HG03159 (cell line): Measurements from ENCODE around the gene MYO1D.
"Not testable (repeated sequence)": the region's sequence is repeated elsewhere in the genome, so short reads cannot be mapped to it uniquely, and the experiment has no call there.

Source experiments
- ATAC-seq: cut with Tn5 transposase; IDR thresholded peaks from one replicate; pipeline ENCODE4 v1.9.1; 2021; ENCODE audit warnings: mild to moderate bottlenecking, moderate library complexity; ENCODE audit not compliant: unreplicated experiment

MYO1D gene

DNA sequence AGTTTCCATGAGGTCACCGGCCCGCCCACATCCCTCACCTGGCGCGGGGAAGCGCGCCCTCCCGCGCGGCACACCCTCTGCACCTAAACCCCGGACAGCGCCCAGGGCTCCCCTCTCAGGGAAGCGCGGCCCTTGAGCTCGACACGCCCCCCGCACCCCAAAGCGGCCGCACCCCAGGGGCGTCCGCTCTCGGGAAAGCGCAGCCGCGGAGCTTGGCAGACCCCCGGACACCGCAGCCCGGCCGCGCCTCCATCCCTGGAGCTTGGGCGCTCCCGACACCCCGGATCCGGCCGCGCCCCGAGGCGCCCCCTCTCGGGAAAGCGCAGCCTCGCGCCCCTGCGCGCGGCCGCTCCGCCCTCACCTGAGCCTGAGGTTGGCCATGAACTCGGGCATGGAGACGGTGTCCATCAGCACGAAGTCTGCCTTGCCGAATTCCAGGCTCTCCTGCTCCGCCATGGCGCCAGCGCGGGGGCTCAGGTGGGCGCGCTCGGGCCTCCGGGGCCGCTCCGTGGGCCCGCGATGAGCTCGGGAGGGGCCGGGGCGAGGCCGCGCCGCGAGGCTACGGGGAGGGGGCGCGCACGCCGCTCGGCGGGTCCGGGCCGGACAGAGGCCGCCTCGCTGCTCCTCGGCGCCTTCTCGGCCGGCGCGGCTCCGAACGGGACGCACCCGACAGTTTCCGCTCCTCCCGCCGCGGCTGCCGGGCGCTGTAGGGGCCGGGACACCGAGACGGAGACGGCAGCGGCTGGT lies at the start of gene MYO1D:
Gene MYO1D (minus strand): TSS at position 708 of the 747 bp plus-strand sequence. CDS start 252 bp downstream, at position 456.
- ATAC-seq: peak; percentile 51

DNA sequence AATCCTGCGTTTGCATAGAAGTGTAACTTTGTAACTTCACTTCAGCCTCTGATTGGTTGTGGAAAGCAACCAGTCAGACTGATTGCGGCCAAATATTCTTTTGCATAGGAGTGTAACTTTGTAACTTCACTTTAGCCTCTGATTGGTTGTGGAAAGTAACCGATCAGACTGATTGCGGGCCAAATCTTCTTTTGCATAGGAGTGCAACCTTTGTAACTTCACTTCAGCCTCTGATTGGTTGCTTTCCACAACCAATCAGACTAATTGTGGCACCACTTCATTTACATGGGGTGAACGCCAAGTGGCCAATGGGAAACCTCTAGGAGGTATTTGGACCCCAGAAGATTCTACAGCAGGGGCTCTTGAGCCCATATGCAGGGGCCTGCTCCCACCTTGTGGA lies 49.3 kb upstream of the MYO1D start:
- ATAC-seq: no peak

DNA sequence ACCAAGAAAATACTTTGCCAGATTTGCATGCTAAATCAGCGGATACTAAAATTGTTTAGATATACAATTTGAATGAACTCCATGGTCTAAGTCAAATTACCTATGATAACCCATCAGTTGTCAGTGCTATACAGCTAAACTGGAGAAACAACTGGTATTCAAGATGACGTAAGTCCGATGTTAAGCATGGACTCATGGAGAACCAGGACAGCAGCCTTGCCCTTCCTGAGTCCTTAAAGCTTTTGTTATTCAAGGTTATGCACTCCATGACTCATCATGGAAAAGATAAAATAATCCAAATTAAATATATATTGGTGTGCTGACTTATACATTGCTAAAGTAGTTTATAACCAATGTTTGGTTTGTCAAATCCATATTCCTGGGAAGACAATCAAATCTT lies 47.0 kb upstream of the MYO1D start:
- not testable (repeated sequence) for ATAC-seq

GRCh38 chr17:32921017-32921416 lies 44.1 kb upstream of the MYO1D start:
- ATAC-seq: no peak

GRCh38 chr17:32920293-32920692 lies 43.4 kb upstream of the MYO1D start:
- ATAC-seq: no peak

DNA sequence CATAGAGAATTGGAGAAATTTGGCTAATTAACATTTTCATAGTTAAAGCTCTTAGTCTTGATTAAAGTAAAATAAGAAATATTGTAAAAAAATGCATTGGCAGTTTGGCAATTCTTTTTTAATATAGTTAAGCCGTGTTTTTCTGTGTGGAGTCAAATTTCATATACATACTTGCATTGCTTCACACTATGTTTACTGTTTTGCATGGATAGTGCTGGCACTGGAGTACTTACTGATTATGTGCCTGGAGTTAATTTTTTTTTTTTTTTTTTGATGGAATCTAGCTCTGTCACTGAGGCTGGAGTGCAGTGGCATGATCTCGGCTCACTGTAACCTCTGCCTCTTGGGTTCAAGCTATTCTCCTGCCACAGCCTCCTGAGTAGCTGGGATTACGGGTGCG lies 43.0 kb upstream of the MYO1D start:
- ATAC-seq: not testable (repeated sequence)

GRCh38 chr17:32917842-32918241 lies 40.9 kb upstream of the MYO1D start:
- ATAC-seq: no peak

DNA sequence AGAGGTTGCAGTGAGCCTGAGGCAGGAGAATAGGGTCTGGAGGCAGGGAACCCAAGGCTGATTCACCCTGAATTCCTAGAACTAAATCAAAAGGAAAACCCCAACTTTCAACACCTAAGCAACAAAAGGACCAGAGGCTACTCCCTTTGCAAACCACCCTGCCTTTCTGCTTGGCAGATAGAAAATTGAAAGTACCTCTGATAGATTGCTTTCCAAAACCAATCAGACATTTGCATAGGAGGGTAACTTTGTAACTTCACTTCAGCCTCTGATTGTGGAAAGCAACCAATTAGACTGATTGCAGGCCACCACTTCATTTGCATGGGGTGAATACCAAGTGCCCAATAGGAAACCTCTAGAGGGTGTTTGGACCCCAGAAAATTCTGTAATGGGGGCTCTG lies 40.2 kb upstream of the MYO1D start:
- ATAC-seq: no peak

DNA sequence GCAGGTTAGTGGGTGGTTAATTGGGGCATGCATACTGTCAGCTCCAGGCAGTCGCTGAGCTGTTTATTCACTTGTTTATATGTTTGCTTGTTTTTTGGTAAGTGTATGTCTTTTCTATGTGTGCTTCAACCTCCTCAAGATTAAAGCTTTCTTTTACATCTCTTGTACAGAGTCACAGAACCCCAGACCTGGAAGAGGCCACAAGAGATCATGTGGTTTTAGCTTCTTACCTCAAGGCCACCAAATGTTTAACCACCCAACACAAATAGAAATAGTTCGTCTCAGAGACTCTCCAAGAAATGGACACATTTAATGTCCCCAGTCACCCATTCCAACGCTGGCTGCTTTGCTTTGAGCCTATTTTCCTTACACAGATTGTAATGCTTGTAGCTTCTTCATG lies 39.2 kb upstream of the MYO1D start:
- ATAC-seq: no peak

DNA sequence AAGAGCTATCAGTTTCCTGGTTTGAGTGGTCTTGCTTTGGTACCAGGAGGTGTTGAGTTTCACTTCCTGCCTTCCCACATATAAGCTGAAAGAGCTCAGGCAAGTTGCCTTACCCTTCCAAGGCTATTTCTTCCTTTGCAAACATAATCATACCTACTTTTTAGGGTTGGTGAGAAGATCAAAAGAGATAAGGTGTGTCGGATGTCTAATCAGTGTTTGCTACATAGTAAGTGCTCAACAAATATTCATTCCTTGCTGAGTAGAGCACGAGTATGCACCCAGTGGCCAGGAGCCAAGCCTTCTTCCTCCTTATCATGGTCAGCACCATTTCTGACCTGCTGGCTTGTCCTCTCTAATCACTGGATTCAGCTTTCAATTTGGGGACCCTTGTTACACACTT lies 38.3 kb upstream of the MYO1D start:
- ATAC-seq: no peak

- ATAC-seq: no peak
Measured at GRCh38 chr17:32914181-32914580, 37.3 kb upstream of the MYO1D start.

DNA sequence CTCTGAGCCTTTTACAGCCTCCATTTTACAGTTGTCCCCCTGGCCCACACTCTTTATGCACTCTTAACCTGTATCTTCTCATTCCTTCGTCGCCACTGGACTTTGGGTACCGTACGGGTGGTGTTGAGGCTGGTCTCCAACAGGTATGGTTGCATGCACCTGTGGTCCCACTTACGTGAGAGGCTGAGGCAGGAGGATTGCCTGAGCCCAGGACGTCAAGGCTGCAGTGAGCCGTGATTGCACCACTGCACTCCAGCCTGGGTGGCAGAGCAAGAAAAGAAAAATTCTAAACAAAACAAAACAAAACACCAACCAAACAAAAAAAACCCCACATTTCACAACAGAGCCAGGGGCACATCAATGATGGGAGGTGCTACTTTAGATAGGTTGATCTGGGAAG lies 36.7 kb upstream of the MYO1D start:
- ATAC-seq: no peak

DNA sequence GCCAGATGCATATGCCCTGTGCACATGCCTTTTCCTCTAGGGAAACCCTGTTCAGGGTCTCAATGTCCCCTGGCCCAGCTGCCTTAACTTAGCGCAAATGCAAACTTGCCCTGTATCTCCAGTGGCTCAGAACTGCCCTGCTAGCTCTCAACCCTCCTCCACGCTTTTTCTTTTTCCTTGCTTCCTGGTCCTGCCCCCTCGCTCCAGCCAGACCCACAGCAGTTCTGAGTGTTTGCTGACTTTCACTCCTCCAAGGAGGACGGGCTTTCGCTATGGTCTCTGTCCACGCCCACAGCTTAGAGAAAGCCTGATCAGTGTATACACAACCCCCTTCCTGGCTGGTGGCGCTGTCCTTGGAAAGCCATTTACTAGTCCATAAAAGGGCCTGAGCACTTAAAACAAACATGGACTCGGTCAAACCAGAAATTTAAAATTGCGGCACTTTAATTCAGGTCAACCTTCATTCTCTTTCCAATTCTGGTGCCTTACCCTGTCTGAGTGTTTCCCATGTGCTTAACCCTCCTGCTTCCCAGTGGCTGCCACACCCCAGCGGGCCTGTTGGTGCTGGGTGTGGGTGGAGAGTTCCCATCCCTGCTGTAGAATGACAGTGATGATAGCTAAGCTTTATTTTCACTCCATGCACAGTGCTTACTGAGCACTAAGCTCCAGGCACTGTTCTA lies 35.4 kb upstream of the MYO1D start:
- ATAC-seq: no peak

GRCh38 chr17:32910769-32911168 lies 33.8 kb upstream of the MYO1D start:
- no peak for ATAC-seq

GRCh38 chr17:32909787-32910369 lies 33.0 kb upstream of the MYO1D start:
- ATAC-seq: peak; percentile 56

DNA sequence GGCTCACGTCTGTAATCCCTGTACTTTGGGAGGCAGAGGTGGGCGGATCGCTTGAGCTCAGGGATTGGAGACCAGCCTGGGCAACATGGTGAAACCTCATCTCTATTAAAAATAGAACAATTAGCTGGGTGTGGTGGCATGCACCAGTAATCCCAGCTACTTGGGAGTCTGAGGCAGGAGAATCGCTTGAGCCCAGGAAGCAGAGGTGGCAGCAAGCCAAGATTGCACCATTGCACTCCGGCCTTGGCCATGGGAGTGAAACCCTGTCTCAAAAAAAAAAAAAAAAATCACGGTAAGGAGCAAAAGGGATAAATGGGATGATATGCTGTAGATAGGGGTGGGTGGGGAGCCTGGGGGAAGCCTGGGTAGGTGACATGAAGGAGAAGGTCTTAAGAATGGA lies 30.7 kb upstream of the MYO1D start:
- no peak for ATAC-seq

DNA sequence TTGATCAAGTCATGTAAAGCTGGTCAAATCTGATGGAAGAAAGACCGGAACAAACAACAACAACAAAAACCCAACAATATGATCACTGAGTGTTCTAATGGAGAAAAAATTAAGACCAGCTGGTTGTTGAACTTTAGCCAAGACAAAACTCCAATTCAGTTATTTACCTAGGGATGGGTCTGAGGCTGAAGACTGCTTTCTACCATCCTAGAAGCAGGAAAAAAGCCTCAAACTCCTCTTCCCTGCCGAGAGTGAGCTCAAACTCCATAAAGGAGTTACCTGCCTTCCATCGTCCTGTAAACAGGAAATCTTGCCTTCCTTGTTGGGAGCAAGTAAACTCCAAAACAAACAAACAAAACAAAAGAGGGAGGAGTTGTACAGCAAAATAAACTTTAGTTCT lies 28.0 kb upstream of the MYO1D start:
- no peak for ATAC-seq

GRCh38 chr17:32903774-32904673 lies 27.1 kb upstream of the MYO1D start:
- no peak for ATAC-seq

GRCh38 chr17:32901743-32902142 lies 24.8 kb upstream of the MYO1D start:
- no peak for ATAC-seq

DNA sequence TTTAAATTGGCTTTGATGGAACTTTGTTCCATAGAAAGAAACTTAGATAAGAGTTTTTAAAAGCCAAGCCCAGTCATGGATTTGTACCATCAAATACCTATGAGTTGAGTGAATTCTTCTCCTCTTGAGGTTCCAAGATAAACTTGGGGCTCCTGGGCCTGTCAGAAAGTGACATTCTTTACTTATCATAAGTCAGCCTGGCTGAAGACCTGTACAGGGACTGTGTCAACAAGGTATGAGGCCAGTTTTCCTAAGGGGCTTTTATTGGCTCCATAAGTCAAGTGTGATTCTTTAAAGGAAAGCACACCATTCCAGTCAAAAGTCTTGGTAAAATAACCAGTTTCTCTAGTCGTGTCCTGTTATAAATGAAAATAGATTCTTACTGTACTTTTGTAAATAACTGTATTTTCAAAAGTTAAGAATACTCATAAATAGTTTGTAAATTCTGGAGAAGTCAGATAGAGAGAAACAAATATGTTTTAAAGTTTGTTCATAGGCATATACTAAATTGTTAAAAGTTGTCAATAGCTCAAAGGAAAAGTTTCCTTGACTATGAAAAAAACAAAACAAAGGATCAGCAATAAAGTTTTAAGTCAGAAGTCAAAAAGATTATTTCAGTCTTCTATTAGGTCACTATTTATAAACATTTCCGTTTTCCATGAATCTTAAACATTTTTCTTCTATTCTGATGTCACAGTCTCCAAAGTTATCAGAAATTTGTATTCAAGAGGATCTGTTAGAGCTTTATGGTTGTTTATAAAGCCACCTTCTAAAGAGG lies 22.5 kb upstream of the MYO1D start:
- ATAC-seq: no peak
